Loucy (cell line): ENCODE data around the gene ITGA5.

ENCODE experiments used
- H2AFZ ChIP-seq: fragments of 200-600 bp; sonication (generic); 2 replicates; pipeline ENCODE4 v1.6.0; 2016; ENCODE audit warnings: antibody characterized with exemption, mild to moderate bottlenecking, low read length, moderate library complexity
- H3F3A ChIP-seq: fragments of 200-600 bp; 2 replicates; pipeline ENCODE4 v1.6.0; 2016; ENCODE audit warnings: antibody characterized with exemption, low read depth, mild to moderate bottlenecking
- H3K27me3 ChIP-seq: fragments of 200-600 bp; sonication (generic); 2 replicates; pipeline ENCODE4 v1.6.1; 2014; ENCODE audit warnings: low read length, mild to moderate bottlenecking; ENCODE audit not compliant: insufficient read depth, poor library complexity, severe bottlenecking
- H3K36me3 ChIP-seq: fragments of 200-600 bp; sonication (generic); 2 replicates; pipeline ENCODE4 v1.6.1; 2016; ENCODE audit warnings: low read length; ENCODE audit not compliant: insufficient read depth
- H3K4me1 ChIP-seq: fragments of 200-600 bp; sonication (generic); 2 replicates; pipeline ENCODE4 v1.5.1; 2014; ENCODE audit warnings: low read length, mild to moderate bottlenecking; ENCODE audit not compliant: insufficient read depth, poor library complexity, severe bottlenecking
- H3K4me2 ChIP-seq: fragments of 200-600 bp; sonication (generic); 2 replicates; pipeline ENCODE4 v1.6.0; 2014; ENCODE audit warnings: antibody characterized with exemption, low read length, low read depth, mild to moderate bottlenecking; ENCODE audit not compliant: poor library complexity, severe bottlenecking
- H3K4me3 ChIP-seq: fragments of 200-600 bp; sonication (generic); 2 replicates; pipeline ENCODE4 v1.5.1; 2014; ENCODE audit warnings: low read length, mild to moderate bottlenecking, mixed read lengths; ENCODE audit not compliant: poor library complexity, severe bottlenecking
- H3K79me2 ChIP-seq: fragments of 200-600 bp; sonication (generic); 2 replicates; pipeline ENCODE4 v1.6.1; 2014; ENCODE audit warnings: low read length; ENCODE audit not compliant: insufficient read depth
- H3K9ac ChIP-seq: fragments of 200-600 bp; sonication (generic); 2 replicates; pipeline ENCODE4 v1.6.0; 2014; ENCODE audit warnings: mild to moderate bottlenecking, low read depth, low read length, moderate library complexity; ENCODE audit not compliant: poor library complexity, severe bottlenecking
- H3K9me2 ChIP-seq: fragments of 200-600 bp; sonication (generic); replicated peaks from 2 replicates; pipeline ENCODE4 v1.6.1; 2016; ENCODE audit warnings: low read depth, low read length, mixed read lengths
- H3K9me3 ChIP-seq: fragments of 200-600 bp; sonication (generic); 2 replicates; pipeline ENCODE4 v1.6.1; 2014; ENCODE audit warnings: mild to moderate bottlenecking, antibody characterized with exemption, low read length, low read depth; ENCODE audit not compliant: insufficient read depth
- H4K20me1 ChIP-seq: fragments of 200-600 bp; sonication (generic); 2 replicates; pipeline ENCODE4 v1.6.0; 2014; ENCODE audit warnings: antibody characterized with exemption, low read length, mild to moderate bottlenecking; ENCODE audit not compliant: insufficient read depth, poor library complexity, severe bottlenecking
- EZH2phosphoT487 ChIP-seq: fragments of 200-600 bp; IDR thresholded peaks from 2 replicates; pipeline ENCODE4 v1.6.1; 2018; ENCODE audit warnings: antibody characterized with exemption, mild to moderate bottlenecking, moderate library complexity, borderline replicate concordance
- TF ChIP-seq, protein P1 (sequence below): fragments of 200-600 bp; sonication (generic); conservative IDR thresholded peaks from 2 replicates; pipeline ENCODE4 v1.5.1; 2014; ENCODE audit warnings: mild to moderate bottlenecking, antibody characterized with exemption, low read length

The ITGA5 gene

DNA sequence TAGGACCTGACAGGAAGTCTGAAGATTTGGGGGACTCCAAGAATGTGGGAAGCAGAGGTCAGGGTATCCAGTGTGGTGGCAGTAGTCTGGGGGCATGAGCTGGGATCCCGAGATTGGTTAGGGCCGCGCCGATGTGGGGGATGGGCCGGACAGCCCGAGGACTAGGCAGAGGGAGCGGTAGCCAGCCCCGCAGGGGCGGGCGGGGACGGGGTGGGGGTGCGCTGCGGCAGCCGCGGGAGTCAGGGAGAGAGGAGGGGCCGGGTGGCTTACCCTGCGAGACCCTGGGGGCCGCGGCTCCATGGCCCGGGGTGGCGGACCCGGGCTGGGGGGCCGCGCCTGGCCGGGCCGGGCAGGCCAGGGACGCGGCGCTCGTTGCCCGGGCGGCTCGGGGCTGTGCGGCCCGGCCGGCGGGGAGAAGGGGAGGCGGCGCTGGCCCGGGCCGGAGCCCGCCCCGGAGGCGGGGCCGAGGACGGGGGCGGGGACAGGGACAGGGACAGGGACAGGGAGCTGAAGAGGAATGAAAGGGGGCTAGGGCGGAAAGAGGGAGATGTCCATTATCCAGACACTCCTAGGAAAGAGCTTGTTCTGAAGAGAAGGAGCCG, 40.2 kb downstream of the ITGA5 start:
- H4K20me1 ChIP-seq: no peaks in the 10 kb centered on the region
- no peaks in the 10 kb centered on the region for H3K9me2 ChIP-seq
- H3K9me3 ChIP-seq: no peaks in the 10 kb centered on the region
- H3K4me2 ChIP-seq: no peak overlapping the region
- H3K4me3 ChIP-seq: no peak overlapping the region
- H2AFZ ChIP-seq: no peak overlapping the region
- no peaks in the 10 kb centered on the region for H3K79me2 ChIP-seq
- H3K9ac ChIP-seq: no peak overlapping the region
- no peaks in the 10 kb centered on the region for H3K27me3 ChIP-seq
- TF ChIP-seq, protein P1, sequence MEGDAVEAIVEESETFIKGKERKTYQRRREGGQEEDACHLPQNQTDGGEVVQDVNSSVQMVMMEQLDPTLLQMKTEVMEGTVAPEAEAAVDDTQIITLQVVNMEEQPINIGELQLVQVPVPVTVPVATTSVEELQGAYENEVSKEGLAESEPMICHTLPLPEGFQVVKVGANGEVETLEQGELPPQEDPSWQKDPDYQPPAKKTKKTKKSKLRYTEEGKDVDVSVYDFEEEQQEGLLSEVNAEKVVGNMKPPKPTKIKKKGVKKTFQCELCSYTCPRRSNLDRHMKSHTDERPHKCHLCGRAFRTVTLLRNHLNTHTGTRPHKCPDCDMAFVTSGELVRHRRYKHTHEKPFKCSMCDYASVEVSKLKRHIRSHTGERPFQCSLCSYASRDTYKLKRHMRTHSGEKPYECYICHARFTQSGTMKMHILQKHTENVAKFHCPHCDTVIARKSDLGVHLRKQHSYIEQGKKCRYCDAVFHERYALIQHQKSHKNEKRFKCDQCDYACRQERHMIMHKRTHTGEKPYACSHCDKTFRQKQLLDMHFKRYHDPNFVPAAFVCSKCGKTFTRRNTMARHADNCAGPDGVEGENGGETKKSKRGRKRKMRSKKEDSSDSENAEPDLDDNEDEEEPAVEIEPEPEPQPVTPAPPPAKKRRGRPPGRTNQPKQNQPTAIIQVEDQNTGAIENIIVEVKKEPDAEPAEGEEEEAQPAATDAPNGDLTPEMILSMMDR: no peak
- no peak for TF ChIP-seq EZH2phosphoT487
- peaks cover 12% of the 10 kb centered on the region for H3K4me1 ChIP-seq
- H3F3A ChIP-seq: no peaks in the 10 kb centered on the region
- H3K36me3 ChIP-seq: no peaks in the 10 kb centered on the region

DNA sequence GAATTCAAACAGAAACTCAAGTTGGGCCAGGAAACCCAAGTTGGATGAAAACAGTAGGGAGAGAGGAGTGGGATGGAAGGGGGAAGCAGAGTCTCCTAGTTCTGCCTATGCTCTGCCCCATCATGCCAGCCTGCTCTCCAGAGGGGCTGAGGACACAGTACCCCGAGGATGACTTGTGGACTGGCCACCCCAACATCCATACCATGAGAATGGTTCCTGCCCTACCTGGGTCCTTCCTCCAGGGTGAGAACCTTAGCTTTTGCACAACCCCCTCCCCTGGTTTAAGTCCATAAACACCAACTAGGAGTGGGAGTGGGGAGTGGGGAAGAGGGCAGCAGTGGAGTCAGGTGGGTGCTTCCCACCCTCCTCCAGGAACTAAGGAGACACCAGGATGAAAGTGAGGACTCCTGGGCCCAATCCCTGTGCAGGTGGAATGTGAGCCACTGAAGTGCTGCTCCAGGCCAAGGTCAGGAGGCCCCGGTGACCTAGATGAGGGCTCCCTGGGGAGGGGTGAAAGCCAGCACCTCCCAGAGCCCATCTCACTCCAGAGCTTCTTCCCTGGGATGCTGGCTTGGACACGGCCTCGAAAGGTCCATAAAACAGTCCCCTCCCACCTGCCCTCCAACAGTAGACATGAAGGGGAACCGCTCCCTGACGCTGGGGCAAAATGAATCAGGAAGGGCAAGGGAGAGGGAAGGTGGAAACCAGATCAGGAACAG, 41.1 kb downstream of the ITGA5 start:
- Histone ChIP-seq H3K4me3 (no peak overlapping the region), H3F3A (no peaks in the 10 kb centered on the region), H3K9me2 (no peaks in the 10 kb centered on the region), H2AFZ (no peak overlapping the region), H3K9me3 (no peaks in the 10 kb centered on the region), H3K36me3 (no peaks in the 10 kb centered on the region), H3K27me3 (no peaks in the 10 kb centered on the region), H3K4me1 (peaks cover 12% of the 10 kb centered on the region), H3K79me2 (no peaks in the 10 kb centered on the region), H3K4me2 (no peak overlapping the region), H4K20me1 (no peaks in the 10 kb centered on the region), H3K9ac (no peak overlapping the region)
- TF ChIP-seq EZH2phosphoT487: no peak
- TF ChIP-seq, protein P1: no peak

DNA sequence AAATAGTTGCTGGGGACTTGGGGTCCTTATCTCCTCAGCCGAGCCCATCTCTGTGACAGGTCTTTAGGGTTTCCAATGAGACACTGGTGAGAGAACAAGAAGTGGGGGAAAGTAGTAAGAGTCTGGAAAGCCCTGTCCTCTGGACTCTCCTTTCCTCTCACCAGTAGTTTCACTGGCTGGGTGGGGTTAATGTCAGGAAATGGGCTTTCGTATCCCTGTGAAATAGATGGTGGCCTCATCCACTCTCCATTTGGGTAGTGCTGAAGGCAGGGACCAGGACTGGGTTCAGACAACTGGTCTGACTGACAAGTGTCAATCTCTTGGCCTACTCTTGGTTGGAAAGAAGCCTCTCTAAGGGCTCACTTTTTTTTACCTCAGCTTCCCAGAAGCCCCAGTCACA, 42.1 kb downstream of the ITGA5 start:
- H3K4me2 ChIP-seq: no peak overlapping the region
- H4K20me1 ChIP-seq: no peaks in the 10 kb centered on the region
- no peak overlapping the region for H3K4me3 ChIP-seq
- no peaks in the 10 kb centered on the region for H3K9me3 ChIP-seq
- no peak overlapping the region for H3K9ac ChIP-seq
- H3F3A ChIP-seq: no peaks in the 10 kb centered on the region
- H3K36me3 ChIP-seq: no peaks in the 10 kb centered on the region
- H2AFZ ChIP-seq: no peak overlapping the region
- H3K27me3 ChIP-seq: no peaks in the 10 kb centered on the region
- peaks cover 17% of the 10 kb centered on the region for H3K4me1 ChIP-seq
- no peaks in the 10 kb centered on the region for H3K9me2 ChIP-seq
- no peak for TF ChIP-seq EZH2phosphoT487
- TF ChIP-seq, protein P1: no peak
- H3K79me2 ChIP-seq: no peaks in the 10 kb centered on the region
